ENCODE measurements around the gene RBFA.
A peak's percentile ranks its signal among the peaks of the same experiment; 100 is the strongest.

The RBFA gene

GRCh38 chr18:80033181-80034067, 810 bp upstream of the RBFA start:
- peak; percentile 75 for DNase-seq

GRCh38 chr18:80034852-80035406, 695 bp downstream of the RBFA start:
- no peak for DNase-seq

- no peak for DNase-seq
These were observed 1.8 kb downstream of the RBFA start for GRCh38 chr18:80035997-80036396.

- no peak for DNase-seq
These were observed 3.1 kb downstream of the RBFA start for GRCh38 chr18:80037300-80037699.

- DNase-seq = no peak
These were observed 3.8 kb downstream of the RBFA start for GRCh38 chr18:80037869-80038630.

GRCh38 chr18:80040515-80040914, 6.3 kb downstream of the RBFA start:
- no peak for DNase-seq

GRCh38 chr18:80041424-80041823, 7.2 kb downstream of the RBFA start:
- no peak for DNase-seq

- no peak for DNase-seq
These were observed 8.6 kb downstream of the RBFA start for GRCh38 chr18:80042785-80043184.

- no peak for DNase-seq
These were observed 9.8 kb downstream of the RBFA start for GRCh38 chr18:80044072-80044471.

GRCh38 chr18:80046011-80046410, 11.8 kb downstream of the RBFA start:
- no peak for DNase-seq

- DNase-seq = no peak
These were observed 12.2 kb downstream of the RBFA start for GRCh38 chr18:80046431-80046830.

GRCh38 chr18:80046961-80047541, 12.8 kb downstream of the RBFA start:
- no peak for DNase-seq

GRCh38 chr18:80050797-80051196, 16.6 kb downstream of the RBFA start:
- DNase-seq = no peak

- no peak for DNase-seq
These were observed 21.9 kb downstream of the RBFA start for GRCh38 chr18:80056095-80056494.

GRCh38 chr18:80059945-80060344, 25.7 kb downstream of the RBFA start:
- DNase-seq = no peak

- no peak for DNase-seq
These were observed 31.5 kb downstream of the RBFA start for GRCh38 chr18:80065705-80066104.

GRCh38 chr18:80067321-80067720, 33.1 kb downstream of the RBFA start:
- DNase-seq = no peak

- no peak for DNase-seq
These were observed 33.7 kb downstream of the RBFA start for GRCh38 chr18:80067897-80068296.

GRCh38 chr18:80068571-80069272, 34.5 kb downstream of the RBFA start:
- DNase-seq = no peak

- no peak for DNase-seq
These were observed 36.6 kb downstream of the RBFA start for GRCh38 chr18:80070825-80071224.

- no peak for DNase-seq
These were observed 39.9 kb downstream of the RBFA start for GRCh38 chr18:80074183-80074582.

GRCh38 chr18:80074697-80075096, 40.5 kb downstream of the RBFA start:
- DNase-seq = no peak

GRCh38 chr18:80075940-80076339, 41.7 kb downstream of the RBFA start:
- DNase-seq = no peak

All from SIG-M5 (cell line).